Lower leg skin (tissue), 3 donors: Measurements from ENCODE around the gene ZNF507.

ENCODE experiments used
- POLR2A ChIP-seq, 2 donors: fragments of 450-650 bp; IDR thresholded peaks; one replicate each; pipeline ENCODE4 v1.6.1; 2016 to 2017; ENCODE audit warnings: antibody characterized with exemption in 2 of 2, mild to moderate bottlenecking in 1 of 2, moderate library complexity in 1 of 2
- TF ChIP-seq, protein P1 (sequence below), 3 donors: fragments of 450-650 bp; IDR thresholded peaks; one replicate each; pipeline ENCODE4 v1.5.1; 2016; ENCODE audit warnings: antibody characterized with exemption in 3 of 3, mild to moderate bottlenecking in 3 of 3, moderate library complexity in 2 of 3

DNA sequence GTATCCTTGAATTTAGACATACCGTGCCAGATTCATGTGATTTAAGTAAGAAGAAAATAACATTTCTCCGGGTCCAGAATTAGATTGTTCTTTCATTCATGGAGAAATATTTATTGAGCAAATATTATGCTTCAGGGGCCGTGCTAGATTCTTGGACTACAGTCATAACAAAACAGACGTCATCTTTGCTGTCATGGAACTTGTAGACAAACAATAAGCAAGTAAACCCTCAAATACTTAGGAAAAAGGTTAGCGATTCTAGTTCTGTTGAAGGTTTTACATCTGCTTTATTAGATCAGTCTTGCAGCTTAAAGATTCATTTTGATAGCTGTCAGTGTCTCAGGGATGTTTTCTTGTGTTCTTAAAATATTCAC is 16.9 kb downstream of the ZNF507 start:
- TF ChIP-seq, protein P1, sequence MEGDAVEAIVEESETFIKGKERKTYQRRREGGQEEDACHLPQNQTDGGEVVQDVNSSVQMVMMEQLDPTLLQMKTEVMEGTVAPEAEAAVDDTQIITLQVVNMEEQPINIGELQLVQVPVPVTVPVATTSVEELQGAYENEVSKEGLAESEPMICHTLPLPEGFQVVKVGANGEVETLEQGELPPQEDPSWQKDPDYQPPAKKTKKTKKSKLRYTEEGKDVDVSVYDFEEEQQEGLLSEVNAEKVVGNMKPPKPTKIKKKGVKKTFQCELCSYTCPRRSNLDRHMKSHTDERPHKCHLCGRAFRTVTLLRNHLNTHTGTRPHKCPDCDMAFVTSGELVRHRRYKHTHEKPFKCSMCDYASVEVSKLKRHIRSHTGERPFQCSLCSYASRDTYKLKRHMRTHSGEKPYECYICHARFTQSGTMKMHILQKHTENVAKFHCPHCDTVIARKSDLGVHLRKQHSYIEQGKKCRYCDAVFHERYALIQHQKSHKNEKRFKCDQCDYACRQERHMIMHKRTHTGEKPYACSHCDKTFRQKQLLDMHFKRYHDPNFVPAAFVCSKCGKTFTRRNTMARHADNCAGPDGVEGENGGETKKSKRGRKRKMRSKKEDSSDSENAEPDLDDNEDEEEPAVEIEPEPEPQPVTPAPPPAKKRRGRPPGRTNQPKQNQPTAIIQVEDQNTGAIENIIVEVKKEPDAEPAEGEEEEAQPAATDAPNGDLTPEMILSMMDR (IDR thresholded peaks at IDR 0.05), result no peak
- no peak for TF ChIP-seq POLR2A (IDR thresholded peaks at IDR 0.05)
